Raji (cell line): Measurements from ENCODE around the gene ANKRD12.

Experiments
- POLR2A ChIP-seq: IDR thresholded peaks from 2 replicates; pipeline ENCODE4 v1.6.1; 2011; ENCODE audit warnings: low read depth, low read length, control low read depth; ENCODE audit not compliant: insufficient read depth

Gene ANKRD12

DNA sequence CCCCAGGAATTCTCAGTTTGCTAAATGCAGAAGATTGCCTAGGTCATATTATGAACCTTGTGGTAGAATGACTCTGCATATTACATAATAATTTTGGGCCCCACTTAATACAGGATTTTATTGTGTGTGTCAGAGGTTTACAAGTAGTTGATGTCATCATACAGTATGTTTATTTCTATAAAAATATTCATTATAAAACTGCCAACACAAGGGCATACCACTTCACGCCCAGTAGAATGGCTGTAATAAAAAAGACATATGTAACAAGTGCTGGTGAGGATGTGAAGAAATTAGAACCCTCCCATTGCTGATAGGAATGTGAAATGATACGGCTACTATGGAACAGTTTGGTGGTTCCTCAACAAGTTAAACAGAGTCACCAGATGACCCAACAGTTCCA, 136.6 kb downstream of the ANKRD12 start:
- TF ChIP-seq POLR2A: no peak

DNA sequence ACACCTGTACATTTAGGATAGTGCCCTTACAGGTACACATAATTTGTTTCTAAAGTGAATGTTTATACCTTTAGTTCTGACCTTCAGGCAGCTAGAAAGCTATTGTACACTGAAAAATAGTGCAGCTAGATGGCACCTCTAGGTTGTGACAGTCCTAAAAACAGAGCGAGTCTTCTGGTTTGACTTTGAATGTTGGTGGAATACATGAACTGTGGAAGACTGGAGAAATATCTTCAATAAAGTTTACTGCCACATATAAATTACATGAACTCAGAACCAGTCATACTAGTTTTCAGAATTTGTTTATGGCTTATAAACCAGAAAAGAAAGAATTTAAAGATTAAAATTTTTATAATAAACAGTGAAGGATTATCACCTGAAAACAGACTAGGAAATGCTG, 139.3 kb downstream of the ANKRD12 start:
- TF ChIP-seq POLR2A: no peak

DNA sequence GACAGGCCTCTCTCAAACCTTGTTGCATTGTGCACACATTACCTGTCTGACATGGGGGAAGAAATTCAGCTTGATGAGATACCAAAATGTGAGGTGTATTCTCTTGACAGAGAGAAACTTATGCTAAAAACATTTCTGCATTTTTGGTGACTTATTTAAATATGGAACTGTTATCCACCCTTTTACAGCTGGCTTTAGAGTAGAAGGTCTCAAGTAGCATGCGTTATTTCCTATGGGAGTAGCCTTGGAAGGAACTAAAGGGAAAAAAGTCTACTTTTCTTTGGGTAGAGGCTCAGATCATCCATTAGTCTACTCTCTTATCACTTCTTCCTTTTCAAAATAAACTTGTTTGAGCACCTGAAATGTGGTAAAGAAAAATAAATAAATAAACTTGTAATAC, 141.4 kb downstream of the ANKRD12 start:
- TF ChIP-seq POLR2A: no peak

DNA sequence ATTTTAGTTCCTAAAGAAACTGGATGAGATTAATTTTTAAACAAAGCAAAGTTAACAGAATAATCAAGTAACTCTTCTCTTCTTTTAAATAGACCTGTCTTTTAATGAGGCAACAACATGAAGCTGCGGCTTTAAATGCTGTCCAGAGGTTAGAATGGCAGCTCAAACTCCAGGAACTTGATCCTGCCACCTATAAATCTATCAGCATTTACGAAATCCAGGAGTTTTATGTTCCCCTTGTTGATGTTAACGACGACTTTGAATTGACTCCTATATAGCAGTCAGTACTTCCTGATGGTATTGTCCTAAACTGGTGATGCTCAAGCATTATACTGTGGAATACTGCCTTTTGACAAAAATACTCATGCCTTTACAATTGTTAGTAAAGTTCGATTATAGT, 144.3 kb downstream of the ANKRD12 start:
- no peak for TF ChIP-seq POLR2A

DNA sequence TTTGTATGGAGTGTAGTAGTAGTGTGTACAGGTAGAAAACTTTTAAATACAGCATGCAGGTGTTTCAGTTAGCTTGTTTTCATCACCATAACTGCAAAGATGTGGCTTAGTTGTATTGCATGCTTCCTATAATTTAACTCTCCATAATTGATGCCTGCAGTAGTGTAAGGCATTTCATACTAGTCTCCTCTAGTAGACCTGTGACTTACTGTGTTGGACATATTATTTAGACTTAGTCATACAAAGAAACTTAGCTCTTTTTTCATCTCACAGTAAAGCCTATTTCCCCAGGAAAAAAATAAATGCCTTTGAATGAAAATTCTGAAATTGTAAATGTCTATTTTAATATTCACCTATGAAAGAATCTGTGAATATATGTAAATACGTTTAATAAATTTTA, 145.2 kb downstream of the ANKRD12 start:
- no peak for TF ChIP-seq POLR2A

DNA sequence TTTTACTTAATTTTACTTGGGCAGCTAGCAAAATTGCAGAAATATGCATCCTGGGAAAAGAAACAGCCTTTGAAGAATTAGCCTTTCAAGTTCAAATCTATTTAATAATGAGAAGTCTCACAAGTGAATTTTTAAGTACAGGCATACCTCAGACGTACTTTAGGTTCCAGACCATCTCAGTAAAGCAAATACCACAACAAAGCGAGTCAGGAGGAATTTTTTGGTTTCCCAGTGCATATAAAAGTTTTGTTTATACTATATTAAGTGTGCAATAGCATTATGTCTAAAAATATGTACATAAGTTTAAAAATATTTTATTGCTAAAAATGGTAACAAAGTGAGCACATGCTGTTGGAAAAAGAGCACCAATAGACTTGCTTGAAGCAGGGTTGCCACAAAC, 147.2 kb downstream of the ANKRD12 start:
- TF ChIP-seq POLR2A: no peak

DNA sequence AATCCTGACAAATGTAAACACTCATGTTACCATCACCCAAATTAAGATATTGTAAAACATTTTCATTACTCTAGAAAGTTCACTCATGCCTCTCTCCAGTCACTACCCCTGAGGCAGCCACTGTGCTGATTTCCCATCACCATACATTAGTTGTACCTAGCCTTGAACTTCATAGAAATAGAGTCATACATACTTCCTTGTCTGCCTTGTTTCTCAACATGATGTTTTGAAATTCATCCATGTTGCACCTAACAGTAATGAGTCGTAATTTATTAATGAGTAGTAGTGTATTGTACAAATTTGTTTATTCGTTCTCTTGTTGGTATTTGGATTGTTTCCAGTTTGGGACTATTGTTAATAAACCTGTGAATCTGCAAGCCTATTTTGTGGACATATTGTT, 149.0 kb downstream of the ANKRD12 start:
- no peak for TF ChIP-seq POLR2A

DNA sequence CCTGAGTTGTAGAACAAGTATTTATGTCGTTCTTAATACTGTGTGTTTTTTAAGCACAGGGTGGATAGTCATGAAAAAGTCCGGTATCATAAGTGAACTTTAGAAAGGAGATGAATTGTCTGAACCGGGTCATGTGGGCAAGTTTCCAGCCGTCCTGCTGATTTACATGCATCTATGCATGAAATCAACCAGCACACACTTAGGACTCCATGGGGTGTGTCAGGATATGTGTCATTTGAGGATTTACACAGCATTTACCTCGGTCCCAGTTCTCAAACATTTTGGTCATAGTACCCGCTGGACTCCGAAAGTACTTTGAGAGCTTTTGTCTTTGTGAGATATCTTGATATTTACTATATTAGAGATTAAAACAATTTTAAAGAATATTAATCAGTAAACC, 150.5 kb downstream of the ANKRD12 start:
- TF ChIP-seq POLR2A: no peak

DNA sequence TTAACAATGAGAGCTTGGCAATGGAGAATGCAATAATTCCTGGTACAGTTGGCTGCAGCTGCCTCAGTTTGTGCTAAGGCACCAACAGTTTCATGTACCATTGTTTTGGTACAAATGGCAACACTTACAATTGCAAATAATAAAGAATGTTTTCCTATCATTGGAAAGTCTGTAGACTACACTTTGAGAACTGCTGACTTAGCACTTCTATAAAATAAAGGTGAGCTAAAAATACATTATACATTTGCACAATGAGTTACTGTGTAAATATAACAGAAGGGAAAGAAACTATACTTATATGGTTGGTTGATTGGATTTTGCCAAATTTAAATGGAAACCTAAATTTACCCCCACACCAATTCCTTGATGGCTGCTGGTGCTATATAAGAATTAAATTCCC, 153.1 kb downstream of the ANKRD12 start:
- TF ChIP-seq POLR2A: no peak

DNA sequence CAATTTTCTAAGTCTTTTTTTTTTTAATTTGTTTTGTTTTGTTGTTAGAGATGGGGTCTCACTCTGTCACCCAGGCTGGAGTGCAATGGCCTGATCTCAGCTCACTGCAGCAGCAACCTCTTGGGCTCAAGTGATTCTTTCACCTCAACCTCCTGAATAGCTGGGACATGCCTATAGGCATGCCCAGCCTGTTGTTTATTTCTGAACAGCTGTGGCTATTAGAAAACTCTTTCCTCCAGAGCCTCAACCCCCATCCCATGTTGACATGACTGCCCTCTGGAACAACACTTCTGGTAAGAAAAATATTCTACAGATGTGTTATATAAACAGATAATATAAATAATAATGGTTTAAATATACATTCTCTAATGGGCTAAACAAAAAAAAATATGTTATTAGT, 153.6 kb downstream of the ANKRD12 start:
- no peak for TF ChIP-seq POLR2A

DNA sequence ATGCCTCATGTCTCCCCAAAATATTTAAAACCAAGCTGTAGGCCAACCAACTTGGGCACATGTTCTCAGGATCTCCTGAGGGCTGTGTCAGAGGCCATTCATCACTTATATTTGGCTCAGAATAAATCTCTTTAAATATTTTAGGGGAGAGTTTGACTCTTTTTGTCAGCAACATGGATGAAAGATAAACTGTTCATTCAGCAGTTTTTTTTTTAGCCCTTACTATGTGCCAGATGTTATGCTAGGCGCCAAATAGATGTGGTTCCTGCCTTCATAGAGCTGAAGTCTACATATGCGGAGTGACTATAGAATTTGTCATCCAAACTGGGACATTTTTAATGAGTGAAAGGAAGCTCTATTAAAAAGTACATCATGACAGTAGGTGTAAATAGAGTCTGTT, 155.5 kb downstream of the ANKRD12 start:
- no peak for TF ChIP-seq POLR2A

DNA sequence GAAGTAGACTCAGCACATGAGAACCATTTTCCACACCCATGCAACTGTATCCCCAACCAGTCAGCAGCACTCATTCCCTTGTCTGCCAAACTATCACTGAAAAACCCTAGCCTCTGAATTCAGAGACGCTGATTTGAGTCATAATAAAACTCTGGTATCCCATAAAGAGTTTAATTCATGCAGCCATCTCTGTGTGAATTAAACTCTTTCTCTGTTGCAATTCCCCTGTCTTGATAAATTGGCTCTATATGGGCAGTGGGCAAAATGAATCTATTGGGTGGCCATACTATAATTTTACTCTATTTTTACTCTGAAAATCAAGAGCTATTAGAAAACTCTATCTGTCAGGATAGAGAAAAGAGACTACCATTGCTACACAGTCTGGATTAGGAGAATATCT, 157.4 kb downstream of the ANKRD12 start:
- TF ChIP-seq POLR2A: no peak

DNA sequence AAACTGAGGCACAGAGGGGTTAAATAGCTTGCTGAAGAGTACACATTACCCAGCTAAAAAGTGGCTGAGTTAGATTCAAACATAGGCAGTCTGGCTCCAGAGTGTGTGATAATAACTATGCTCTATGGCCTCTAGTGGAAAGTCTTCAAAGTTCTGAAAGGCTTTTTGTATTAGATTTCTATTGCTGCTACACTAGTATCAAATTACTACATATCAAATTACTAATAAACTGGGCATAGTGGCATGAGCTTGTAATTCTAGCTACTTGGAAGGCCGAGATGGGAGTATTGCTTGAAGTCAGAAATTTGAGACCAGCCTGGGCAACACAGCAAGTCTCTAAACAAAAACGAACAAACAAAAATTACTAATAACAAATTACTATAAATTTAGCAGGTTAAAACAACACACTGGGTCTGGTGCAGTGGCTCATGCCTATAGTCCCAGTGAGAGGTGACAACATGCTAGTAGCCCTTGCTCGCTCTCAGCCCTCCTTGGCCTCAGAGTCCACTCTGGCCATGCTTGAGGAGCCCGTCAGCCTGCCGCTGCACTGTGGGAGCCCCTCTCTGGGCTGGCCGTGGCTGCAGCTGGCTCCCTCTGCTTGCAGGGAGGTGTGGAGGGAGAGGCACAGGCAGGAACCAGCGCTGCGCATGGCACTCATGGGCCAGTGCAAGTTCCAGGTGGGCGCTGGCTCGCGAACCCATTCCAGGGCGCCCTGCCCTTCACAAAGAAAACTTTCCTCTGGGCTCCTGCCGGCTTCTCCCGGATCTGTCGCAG, 159.8 kb downstream of the ANKRD12 start:
- TF ChIP-seq POLR2A: no peak

DNA sequence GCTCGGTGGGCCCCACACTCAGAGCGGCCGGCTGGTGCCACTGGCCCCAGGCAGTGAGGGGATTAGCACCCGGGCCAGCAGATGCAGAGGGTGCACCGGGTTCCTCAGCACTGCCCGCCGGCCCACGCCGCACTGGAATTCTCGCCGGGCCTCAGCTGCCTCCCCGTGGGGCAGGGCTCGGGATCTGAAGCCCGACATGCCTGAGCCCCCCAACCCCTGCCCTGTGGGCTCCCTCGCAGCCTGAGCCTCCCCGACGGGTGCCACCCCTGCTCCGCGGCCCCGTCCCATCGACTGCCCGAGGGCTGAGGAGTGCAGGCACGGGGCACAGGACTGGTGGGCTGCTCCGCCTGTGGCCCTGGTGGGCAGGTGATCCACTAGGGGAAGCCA, 160.4 kb downstream of the ANKRD12 start:
- no peak for TF ChIP-seq POLR2A

DNA sequence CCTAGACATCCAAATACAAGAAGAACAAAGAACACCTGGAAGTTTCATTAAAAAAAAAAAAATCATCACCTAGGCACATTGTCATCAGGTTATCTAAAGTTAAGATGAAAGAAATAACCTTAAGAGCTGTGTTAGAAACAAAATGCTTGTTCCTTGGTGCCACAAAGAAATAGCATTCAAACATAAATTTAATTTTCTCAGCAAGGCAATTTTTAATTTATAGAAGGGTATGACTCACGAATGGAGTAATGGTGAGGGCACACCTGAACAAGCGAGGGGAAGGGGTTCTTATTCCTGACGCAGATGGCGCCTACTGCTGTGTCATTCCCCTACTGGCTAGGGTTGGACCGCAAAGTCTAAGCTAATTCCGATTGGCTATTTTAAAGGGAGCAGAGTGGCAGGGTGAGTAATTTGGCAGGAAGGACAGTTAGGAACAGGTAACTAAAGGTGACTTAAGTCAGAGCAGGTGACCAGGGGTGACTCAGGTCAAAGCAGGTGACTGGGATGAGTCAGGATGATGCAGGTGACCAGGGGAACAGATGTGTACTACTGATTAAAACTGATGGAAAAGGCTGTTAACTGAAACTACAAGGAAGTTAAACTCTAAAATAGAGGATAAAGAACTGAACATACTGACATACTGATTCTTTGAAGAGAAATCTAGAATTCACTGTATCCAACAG, 167.9 kb downstream of the ANKRD12 start:
- no peak for TF ChIP-seq POLR2A

DNA sequence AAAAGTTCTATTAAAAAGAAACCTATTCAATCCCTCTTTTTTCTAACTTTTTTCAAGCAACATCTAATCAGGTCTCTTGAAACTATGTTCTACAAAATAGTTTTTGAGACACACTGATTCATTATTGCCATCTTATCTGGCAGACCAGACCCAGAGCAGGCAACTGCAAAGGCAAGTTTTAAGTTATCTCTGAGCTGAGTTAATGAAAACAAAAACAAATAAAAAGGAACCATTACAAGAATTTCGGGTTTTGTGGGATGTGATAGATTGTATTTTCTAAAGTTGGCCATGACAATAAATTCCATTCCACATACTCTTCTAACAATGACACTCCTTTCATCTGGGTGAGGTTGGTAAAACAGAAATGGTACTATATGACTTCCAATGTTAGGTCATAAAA, 182.8 kb downstream of the ANKRD12 start:
- TF ChIP-seq POLR2A: no peak

DNA sequence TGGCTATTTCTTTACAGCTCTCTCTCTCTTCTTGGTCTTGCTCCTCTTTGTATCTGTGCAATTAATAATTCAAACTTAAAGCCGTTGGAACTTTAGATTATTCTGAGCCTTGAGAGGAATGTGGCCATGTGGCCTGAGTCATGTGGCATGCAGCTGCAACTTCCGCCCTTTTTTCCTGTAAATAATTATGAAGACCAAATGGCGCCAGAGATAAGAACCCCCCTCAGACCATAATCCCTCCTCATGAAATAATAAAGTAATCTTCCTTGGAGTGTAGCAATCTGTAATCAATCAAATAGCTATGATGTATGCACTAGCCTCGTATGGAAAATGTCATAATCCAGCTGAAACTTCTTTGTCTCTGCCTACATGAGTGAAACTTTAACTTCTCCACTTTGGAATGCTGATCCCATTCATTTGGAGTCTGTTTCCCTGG, 184.5 kb downstream of the ANKRD12 start:
- TF ChIP-seq POLR2A: no peak

DNA sequence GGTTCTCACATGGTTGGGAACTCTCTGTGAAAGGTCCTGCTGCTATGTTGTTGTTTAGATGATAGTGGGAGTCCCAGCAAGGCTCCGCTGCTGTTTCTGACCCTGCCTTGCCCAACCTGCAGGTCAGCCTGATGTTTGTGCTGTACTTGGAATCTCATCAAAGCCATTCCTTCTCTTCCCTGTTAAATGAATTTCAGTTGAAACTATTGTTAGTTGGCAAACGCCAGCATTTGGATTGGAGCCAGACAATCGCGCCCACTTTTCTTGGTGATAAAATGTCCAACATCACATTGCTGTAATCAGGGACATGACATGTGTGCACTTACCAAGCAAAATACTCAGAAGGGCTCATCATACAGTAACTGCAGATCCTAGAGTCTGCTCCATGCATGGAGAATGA, 185.2 kb downstream of the ANKRD12 start:
- TF ChIP-seq POLR2A: no peak

DNA sequence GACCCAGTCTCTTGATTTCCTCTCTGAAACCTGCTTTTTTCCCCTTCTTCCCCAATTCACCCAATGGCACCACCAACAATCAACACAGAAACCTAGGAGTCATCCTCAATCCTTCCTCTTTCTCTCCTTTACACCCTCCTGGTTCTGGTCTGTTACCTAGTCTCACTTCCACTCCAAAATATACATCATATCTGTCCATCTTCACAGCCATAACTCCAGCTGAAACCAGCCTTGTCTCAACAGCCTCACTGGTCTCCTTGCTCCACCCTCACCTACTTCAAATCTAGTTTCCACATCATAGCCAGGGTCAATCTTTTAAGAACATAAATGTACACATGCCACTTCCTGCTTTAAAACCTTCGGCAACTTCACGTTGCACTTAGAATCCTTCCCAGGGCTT, 186.2 kb downstream of the ANKRD12 start:
- TF ChIP-seq POLR2A: no peak
